ENCODE data around the gene ANK3.

The ANK3 gene

GRCh38 chr10:60323162-60323561, 66.5 kb downstream of the ANK3 start:
- H3K27me3 Mint-ChIP-seq = no peaks in the 10 kb centered on the region
- no peaks in the 10 kb centered on the region for H3K9me3 Mint-ChIP-seq (ENCODE audit: low read depth)
- no peak overlapping the region for H3K4me3 Mint-ChIP-seq
- no peaks in the 10 kb centered on the region for H3K4me1 Mint-ChIP-seq (ENCODE audit: low read depth)
- H3K27ac Mint-ChIP-seq = no peak overlapping the region
- H3K36me3 Mint-ChIP-seq = no peaks in the 10 kb centered on the region

GRCh38 chr10:60320666-60321065, 69.0 kb downstream of the ANK3 start:
- H3K27ac Mint-ChIP-seq = no peak overlapping the region
- H3K9me3 Mint-ChIP-seq (ENCODE audit: low read depth) = no peaks in the 10 kb centered on the region
- H3K4me3 Mint-ChIP-seq = no peak overlapping the region
- no peaks in the 10 kb centered on the region for H3K27me3 Mint-ChIP-seq
- H3K36me3 Mint-ChIP-seq = no peaks in the 10 kb centered on the region
- H3K4me1 Mint-ChIP-seq (ENCODE audit: low read depth) = no peaks in the 10 kb centered on the region

- no peak overlapping the region for H3K4me3 Mint-ChIP-seq
- no peaks in the 10 kb centered on the region for H3K4me1 Mint-ChIP-seq (ENCODE audit: low read depth)
- no peak overlapping the region for H3K27ac Mint-ChIP-seq
- H3K27me3 Mint-ChIP-seq = no peaks in the 10 kb centered on the region
- H3K9me3 Mint-ChIP-seq (ENCODE audit: low read depth) = no peaks in the 10 kb centered on the region
- H3K36me3 Mint-ChIP-seq = no peaks in the 10 kb centered on the region
Observed at GRCh38 chr10:60316029-60316428, 73.6 kb downstream of the ANK3 start.

DNA sequence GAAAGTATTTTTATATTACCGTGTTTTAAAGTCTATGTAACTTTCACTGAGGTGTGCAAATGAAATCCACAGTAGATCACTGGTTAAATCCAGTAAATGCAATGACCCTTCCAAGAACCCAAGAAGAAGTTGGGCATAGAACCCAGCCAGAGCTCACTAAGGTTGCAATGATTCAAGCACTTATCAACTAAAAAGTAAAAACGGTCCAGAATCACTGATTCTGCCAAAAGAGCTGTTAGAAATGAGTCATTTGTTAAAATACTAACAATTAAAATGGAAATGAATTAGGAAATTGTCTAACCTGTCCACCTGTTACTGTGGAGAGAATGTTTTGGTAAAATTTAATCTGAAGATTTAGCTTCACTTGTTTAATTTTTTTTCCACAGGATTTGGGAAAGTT, 74.4 kb downstream of the ANK3 start:
- Mint-ChIP-seq H3K27ac (no peak overlapping the region), H3K36me3 (no peaks in the 10 kb centered on the region), H3K4me3 (no peak overlapping the region), H3K27me3 (no peaks in the 10 kb centered on the region), H3K9me3 (ENCODE audit: low read depth) (no peaks in the 10 kb centered on the region), H3K4me1 (ENCODE audit: low read depth) (no peaks in the 10 kb centered on the region)

DNA sequence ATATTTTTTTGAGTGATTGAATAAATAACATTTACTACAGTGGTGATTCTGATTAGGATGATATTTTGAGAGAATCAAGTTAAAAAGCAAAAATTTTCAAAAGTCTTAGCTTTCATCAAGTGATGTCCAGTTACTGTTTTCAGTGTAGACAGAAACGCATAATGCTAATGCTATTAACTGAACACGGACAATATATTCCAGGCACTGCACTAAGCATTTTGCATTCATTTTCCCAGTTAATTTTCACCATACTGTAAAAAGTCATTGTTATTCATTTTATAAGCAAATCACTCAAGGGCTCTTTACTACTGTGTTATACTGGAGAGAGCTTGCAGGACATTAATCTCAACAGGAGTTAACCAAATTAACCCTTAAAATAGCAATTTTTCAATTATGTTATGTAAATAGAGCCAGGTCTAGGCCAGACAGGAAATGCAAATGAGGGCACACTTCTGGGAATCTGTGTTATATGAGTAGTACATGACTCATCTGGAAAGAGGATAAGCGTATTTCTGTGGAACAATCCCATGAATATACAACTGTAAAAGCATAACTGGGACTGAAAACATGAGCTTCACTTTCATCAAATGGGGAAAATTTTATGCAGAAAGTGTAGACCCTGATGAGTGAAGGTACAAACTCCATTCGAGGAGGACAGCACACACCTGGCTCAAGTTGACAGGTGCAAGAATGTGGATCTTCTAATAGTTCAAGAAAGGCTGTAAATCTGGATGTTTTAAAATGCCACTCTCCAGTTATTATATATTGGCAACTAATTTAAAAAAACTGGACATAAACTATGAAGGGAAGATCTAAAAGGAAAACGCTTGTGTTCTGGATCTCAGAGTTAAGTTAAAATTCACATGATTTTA, 75.4 kb downstream of the ANK3 start:
- Mint-ChIP-seq H3K9me3 (ENCODE audit: low read depth) (no peaks in the 10 kb centered on the region), H3K4me3 (no peak overlapping the region), H3K4me1 (ENCODE audit: low read depth) (no peaks in the 10 kb centered on the region), H3K27ac (no peak overlapping the region), H3K27me3 (no peaks in the 10 kb centered on the region), H3K36me3 (no peaks in the 10 kb centered on the region)

- no peaks in the 10 kb centered on the region for H3K27me3 Mint-ChIP-seq
- no peaks in the 10 kb centered on the region for H3K9me3 Mint-ChIP-seq (ENCODE audit: low read depth)
- H3K27ac Mint-ChIP-seq = no peak overlapping the region
- no peaks in the 10 kb centered on the region for H3K36me3 Mint-ChIP-seq
- H3K4me3 Mint-ChIP-seq = no peak overlapping the region
- H3K4me1 Mint-ChIP-seq (ENCODE audit: low read depth) = no peaks in the 10 kb centered on the region
Observed at GRCh38 chr10:60313589-60313952, 76.1 kb downstream of the ANK3 start.

DNA sequence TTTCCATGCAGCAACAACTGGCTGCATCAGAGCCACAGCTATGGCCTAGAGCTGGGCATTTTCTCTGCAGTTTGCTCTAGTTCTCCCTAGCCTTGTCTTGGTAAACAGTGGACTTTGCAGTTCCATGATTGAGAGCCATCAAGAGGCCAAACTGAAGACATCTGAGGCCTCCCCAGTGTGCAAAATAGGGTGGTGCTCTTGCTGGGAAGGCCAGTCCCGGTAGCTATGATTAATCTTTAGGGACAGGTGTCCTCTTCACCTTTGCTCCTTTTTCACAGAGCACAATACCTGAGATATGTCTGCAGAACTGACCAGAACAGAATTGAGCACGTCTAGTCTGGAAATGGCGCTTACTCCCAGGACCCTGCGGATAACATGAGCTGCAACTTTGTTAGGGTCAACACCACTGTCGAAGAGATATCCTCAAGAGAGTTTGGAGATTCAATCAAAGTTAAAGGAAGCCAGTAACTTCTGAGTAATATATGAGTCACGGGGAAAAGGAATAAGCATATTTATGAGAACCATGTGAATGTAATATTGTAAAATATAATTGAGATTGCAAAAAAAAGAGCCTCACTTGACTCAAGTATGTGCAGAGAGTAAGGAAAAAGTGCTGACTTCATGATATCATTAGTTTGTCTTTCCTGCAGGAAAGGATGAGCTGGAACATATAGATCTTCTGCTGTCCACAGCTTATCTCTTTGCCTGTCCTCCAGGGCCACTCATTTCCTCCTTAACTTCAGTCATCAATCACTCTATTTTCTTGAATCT, 76.7 kb downstream of the ANK3 start:
- Mint-ChIP-seq H3K4me1 (ENCODE audit: low read depth) (no peaks in the 10 kb centered on the region), H3K27ac (no peak overlapping the region), H3K9me3 (ENCODE audit: low read depth) (no peaks in the 10 kb centered on the region), H3K36me3 (no peaks in the 10 kb centered on the region), H3K4me3 (no peak overlapping the region), H3K27me3 (no peaks in the 10 kb centered on the region)

DNA sequence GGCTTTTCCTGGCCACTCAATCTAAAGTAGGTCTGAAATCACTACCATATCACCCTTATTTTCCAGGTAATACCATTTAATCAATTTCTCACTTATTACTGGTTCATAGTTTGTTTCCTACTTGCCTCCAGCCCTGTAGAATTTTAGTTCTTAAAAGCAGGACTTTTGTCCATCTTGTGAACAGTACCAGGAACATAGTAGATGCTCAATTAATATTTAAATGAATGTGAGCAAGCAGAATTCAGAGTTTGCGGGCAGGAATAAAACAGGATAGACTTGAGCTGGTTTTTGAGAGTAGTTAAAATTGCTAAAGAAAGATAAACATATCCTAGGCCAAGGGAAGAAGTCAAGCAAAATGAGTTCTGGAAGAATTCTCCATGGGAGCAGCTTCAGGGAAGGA, 77.9 kb downstream of the ANK3 start:
- no peaks in the 10 kb centered on the region for H3K36me3 Mint-ChIP-seq
- H3K9me3 Mint-ChIP-seq (ENCODE audit: low read depth) = no peaks in the 10 kb centered on the region
- no peaks in the 10 kb centered on the region for H3K4me1 Mint-ChIP-seq (ENCODE audit: low read depth)
- no peak overlapping the region for H3K27ac Mint-ChIP-seq
- H3K27me3 Mint-ChIP-seq = no peaks in the 10 kb centered on the region
- H3K4me3 Mint-ChIP-seq = no peak overlapping the region

- H3K4me3 Mint-ChIP-seq = no peak overlapping the region
- no peaks in the 10 kb centered on the region for H3K4me1 Mint-ChIP-seq (ENCODE audit: low read depth)
- no peaks in the 10 kb centered on the region for H3K36me3 Mint-ChIP-seq
- no peak overlapping the region for H3K27ac Mint-ChIP-seq
- H3K27me3 Mint-ChIP-seq = no peaks in the 10 kb centered on the region
- H3K9me3 Mint-ChIP-seq (ENCODE audit: low read depth) = no peaks in the 10 kb centered on the region
Observed at GRCh38 chr10:60310740-60311139, 78.9 kb downstream of the ANK3 start.

GRCh38 chr10:60309891-60310290, 79.8 kb downstream of the ANK3 start:
- Mint-ChIP-seq H3K27me3 (no peaks in the 10 kb centered on the region), H3K4me1 (ENCODE audit: low read depth) (no peaks in the 10 kb centered on the region), H3K4me3 (no peak overlapping the region), H3K9me3 (ENCODE audit: low read depth) (no peaks in the 10 kb centered on the region), H3K36me3 (no peaks in the 10 kb centered on the region), H3K27ac (no peak overlapping the region)

- Mint-ChIP-seq H3K27me3 (no peaks in the 10 kb centered on the region), H3K9me3 (ENCODE audit: low read depth) (no peaks in the 10 kb centered on the region), H3K4me1 (ENCODE audit: low read depth) (no peaks in the 10 kb centered on the region), H3K36me3 (no peaks in the 10 kb centered on the region), H3K27ac (no peak overlapping the region), H3K4me3 (no peak overlapping the region)
Observed at GRCh38 chr10:60309371-60309770, 80.3 kb downstream of the ANK3 start.

DNA sequence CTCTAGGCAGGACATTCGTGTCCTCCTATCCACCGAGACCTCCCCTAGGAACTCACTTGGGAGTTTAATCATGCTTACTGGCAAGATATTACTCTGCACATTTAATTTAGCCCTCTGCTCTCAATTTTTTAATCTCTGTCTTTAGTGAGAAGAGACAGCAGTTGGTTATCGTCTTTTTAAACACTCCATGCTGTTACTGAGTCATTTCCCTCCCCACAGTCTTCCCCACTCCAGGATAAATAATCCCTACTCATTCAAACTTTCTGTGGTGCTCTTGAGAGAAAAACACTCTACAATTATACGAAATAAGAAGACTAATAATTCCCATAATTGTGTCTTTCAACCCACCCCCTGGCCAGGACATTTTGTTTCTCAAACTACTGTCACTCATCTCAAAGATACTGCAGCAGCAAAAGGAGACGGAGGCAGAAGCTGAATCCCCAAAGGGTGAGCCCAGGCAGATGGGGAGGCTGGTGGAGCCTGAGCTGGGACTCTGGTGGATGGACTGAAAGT, 84.2 kb downstream of the ANK3 start:
- no peaks in the 10 kb centered on the region for H3K36me3 Mint-ChIP-seq
- H3K27me3 Mint-ChIP-seq = peaks cover 2% of the 10 kb centered on the region
- no peaks in the 10 kb centered on the region for H3K9me3 Mint-ChIP-seq (ENCODE audit: low read depth)
- H3K4me3 Mint-ChIP-seq = no peak overlapping the region
- no peaks in the 10 kb centered on the region for H3K4me1 Mint-ChIP-seq (ENCODE audit: low read depth)
- H3K27ac Mint-ChIP-seq = no peak overlapping the region

- H3K36me3 Mint-ChIP-seq = no peaks in the 10 kb centered on the region
- peaks cover 2% of the 10 kb centered on the region for H3K27me3 Mint-ChIP-seq
- H3K4me3 Mint-ChIP-seq = no peak overlapping the region
- no peaks in the 10 kb centered on the region for H3K9me3 Mint-ChIP-seq (ENCODE audit: low read depth)
- no peak overlapping the region for H3K27ac Mint-ChIP-seq
- no peaks in the 10 kb centered on the region for H3K4me1 Mint-ChIP-seq (ENCODE audit: low read depth)
Observed at GRCh38 chr10:60304829-60305379, 84.8 kb downstream of the ANK3 start.

DNA sequence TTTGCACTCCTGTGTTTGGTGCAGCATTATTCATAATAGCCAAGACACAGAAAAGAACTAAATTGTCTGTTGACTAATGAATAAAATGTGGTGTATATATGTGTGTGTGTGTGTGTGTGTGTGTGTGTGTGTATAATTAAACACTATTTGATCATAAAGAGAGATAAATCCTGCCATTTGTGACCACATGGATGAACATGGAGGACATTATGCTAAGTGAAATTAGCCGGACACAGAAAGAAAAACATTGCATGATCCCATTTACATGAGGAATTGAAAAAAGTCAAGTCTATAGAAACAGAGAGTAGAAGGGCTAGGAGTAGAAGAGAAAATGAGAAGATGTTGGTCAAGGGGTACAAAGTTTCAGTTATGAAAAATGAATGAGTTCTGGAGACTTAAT, 85.9 kb downstream of the ANK3 start:
- Mint-ChIP-seq H3K36me3 (no peaks in the 10 kb centered on the region), H3K27ac (no peak overlapping the region), H3K4me3 (no peak overlapping the region), H3K9me3 (ENCODE audit: low read depth) (no peaks in the 10 kb centered on the region), H3K4me1 (ENCODE audit: low read depth) (no peaks in the 10 kb centered on the region), H3K27me3 (peaks cover 2% of the 10 kb centered on the region)
